ENCODE results near the gene DTNB. TPM values are rescaled to one million over a fixed set of nuclear protein-coding genes. Genes with fewer than 3 reads are reported as not detected.

Gene DTNB
- total and polyA plus RNA-seq, 2 donors (not counting 1 experiment from before 2014, with no cell fraction given) = 25.7 to 37.3 TPM

DNA sequence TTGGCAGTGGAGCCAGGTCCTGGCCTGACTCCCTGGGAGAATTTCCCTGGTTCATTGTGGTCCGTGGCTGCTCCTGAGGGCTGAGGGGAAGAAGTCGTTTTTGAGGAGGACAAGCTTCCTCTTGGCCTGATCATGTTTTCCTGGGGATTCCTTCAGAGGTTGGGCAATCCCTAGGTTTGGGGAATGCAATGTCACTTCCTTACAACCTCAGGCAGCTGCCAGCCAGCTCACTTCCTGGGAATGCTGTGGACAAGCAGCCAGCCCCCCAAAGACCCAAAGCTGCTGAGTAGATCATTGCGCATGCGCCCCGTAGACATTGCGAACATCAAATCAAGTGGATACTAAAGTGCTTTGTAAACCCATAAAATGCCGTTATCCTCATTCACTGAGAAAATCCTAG lies 324.0 kb downstream of the DTNB start:
- ChIA-PET POLR2A (interaction anchor here (0.6 kb wide), 1 partner anchor 10 kb away, joined by 3 read pairs; no protein-coding TSS in a partner anchor), CTCF (interaction anchor here (3.7 kb wide), 1 partner anchor 13 kb away, joined by 14 read pairs; no protein-coding TSS in a partner anchor)
- Mint-ChIP-seq H3K27ac (no peak overlapping the region), H3K4me3 (no peak overlapping the region), H3K4me1 (peaks cover 8% of the 10 kb centered on the region), H3K27me3 (peaks cover 14% of the 10 kb centered on the region), H3K9me3 (ENCODE audit: insufficient read depth) (peaks cover 3% of the 10 kb centered on the region)
- no peaks in the 10 kb centered on the region for H3K36me3 ChIP-seq (replicated peaks in 1 of 2; ENCODE audit: control extremely low read depth in 1 of 2, control insufficient read depth in 1 of 2, extremely low read depth in 1 of 2, insufficient read depth in 2 of 2, low read length in 1 of 2)
- TF ChIP-seq, protein P1, sequence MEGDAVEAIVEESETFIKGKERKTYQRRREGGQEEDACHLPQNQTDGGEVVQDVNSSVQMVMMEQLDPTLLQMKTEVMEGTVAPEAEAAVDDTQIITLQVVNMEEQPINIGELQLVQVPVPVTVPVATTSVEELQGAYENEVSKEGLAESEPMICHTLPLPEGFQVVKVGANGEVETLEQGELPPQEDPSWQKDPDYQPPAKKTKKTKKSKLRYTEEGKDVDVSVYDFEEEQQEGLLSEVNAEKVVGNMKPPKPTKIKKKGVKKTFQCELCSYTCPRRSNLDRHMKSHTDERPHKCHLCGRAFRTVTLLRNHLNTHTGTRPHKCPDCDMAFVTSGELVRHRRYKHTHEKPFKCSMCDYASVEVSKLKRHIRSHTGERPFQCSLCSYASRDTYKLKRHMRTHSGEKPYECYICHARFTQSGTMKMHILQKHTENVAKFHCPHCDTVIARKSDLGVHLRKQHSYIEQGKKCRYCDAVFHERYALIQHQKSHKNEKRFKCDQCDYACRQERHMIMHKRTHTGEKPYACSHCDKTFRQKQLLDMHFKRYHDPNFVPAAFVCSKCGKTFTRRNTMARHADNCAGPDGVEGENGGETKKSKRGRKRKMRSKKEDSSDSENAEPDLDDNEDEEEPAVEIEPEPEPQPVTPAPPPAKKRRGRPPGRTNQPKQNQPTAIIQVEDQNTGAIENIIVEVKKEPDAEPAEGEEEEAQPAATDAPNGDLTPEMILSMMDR (IDR thresholded peaks at IDR 0.05) = no peak
- TF ChIP-seq EZH2 (IDR thresholded peaks at IDR 0.05; ENCODE audit: borderline replicate concordance, insufficient read depth, low read depth, low read length, poor library complexity, severe bottlenecking) = no peak
- no peak overlapping the region for H3K4me3 ChIP-seq (ENCODE audit: control extremely low read depth in 1 of 5, extremely low read depth in 1 of 5, insufficient read depth in 1 of 5, low read depth in 2 of 5, low read length in 4 of 5)
- intact Hi-C loops (cut with micrococcal nuclease) = no loop called here
- H3K9me3 ChIP-seq (ENCODE audit: control extremely low read depth in 1 of 3, control insufficient read depth in 2 of 3, insufficient read depth in 1 of 3, low read length in 2 of 3) = peaks cover 0 to 9% (median 1%) of the 10 kb centered on the region in 3 donors
- no peak overlapping the region for H2AFZ ChIP-seq (ENCODE audit: insufficient read depth, low read depth, low read length, poor library complexity, severe bottlenecking)
- no peaks in the 10 kb centered on the region for H3K79me2 ChIP-seq (ENCODE audit: control insufficient read depth, insufficient read depth, low read length)
- no peak overlapping the region for H3K9ac ChIP-seq (ENCODE audit: low read length)
- DNase-seq (no peak), ATAC-seq (ENCODE audit: low read depth) (no peak)
- WGBS (ENCODE audit: insufficient coverage) = 83% methylated on average over 6 of the region's 7 CpGs
- H3K4me2 ChIP-seq (replicated peaks; ENCODE audit: low read depth, low read length, poor library complexity, severe bottlenecking) = no peak overlapping the region
- peaks cover 6% of the 10 kb centered on the region in 2 donors for H3K4me1 ChIP-seq (ENCODE audit: control insufficient read depth in 2 of 2, insufficient read depth in 2 of 2, low read length in 2 of 2)
- H3K27ac ChIP-seq (ENCODE audit: low read length in 2 of 2) = no peak overlapping the region
- no peaks in the 10 kb centered on the region for H3K27me3 ChIP-seq (replicated peaks in 1 of 4; ENCODE audit: control extremely low read depth in 1 of 4, control insufficient read depth in 3 of 4, insufficient read depth in 4 of 4, low read length in 3 of 4)
- no peaks in the 10 kb centered on the region for H4K20me1 ChIP-seq (ENCODE audit: control insufficient read depth, insufficient read depth, low read length, poor library complexity, severe bottlenecking)

GRCh38 chr2:25347846-25348245 lies 325.5 kb downstream of the DTNB start:
- peaks cover 4% of the 10 kb centered on the region for H4K20me1 ChIP-seq (ENCODE audit: control insufficient read depth, insufficient read depth, low read length, poor library complexity, severe bottlenecking)
- H2AFZ ChIP-seq (ENCODE audit: insufficient read depth, low read depth, low read length, poor library complexity, severe bottlenecking) = no peak overlapping the region
- intact Hi-C loops (cut with micrococcal nuclease) = no loop called here
- WGBS (ENCODE audit: insufficient coverage) = 93% methylated on average over 2 of the region's 2 CpGs
- CTCF ChIA-PET = interaction anchor here (0.6 to 3.7 kb wide), 2 partner anchors 14 to 931 kb away, joined by 3 to 14 read pairs; no protein-coding TSS in a partner anchor
- DNase-seq (no peak), ATAC-seq (ENCODE audit: low read depth) (no peak)
- no peak overlapping the region for H3K27ac ChIP-seq (ENCODE audit: low read length in 2 of 2)
- H3K79me2 ChIP-seq (ENCODE audit: control insufficient read depth, insufficient read depth, low read length) = no peaks in the 10 kb centered on the region
- no peak overlapping the region for H3K9ac ChIP-seq (ENCODE audit: low read length)
- POLR2A ChIA-PET = no interaction called here
- no peaks in the 10 kb centered on the region for H3K36me3 ChIP-seq (replicated peaks in 1 of 2; ENCODE audit: control extremely low read depth in 1 of 2, control insufficient read depth in 1 of 2, extremely low read depth in 1 of 2, insufficient read depth in 2 of 2, low read length in 1 of 2)
- TF ChIP-seq EZH2 (IDR thresholded peaks at IDR 0.05; ENCODE audit: borderline replicate concordance, insufficient read depth, low read depth, low read length, poor library complexity, severe bottlenecking) = no peak
- TF ChIP-seq, protein P1 (IDR thresholded peaks at IDR 0.05) = no peak
- Mint-ChIP-seq H3K4me1 (peaks cover 8% of the 10 kb centered on the region), H3K4me3 (no peak overlapping the region), H3K27me3 (peaks cover 10% of the 10 kb centered on the region), H3K9me3 (ENCODE audit: insufficient read depth) (peaks cover 3% of the 10 kb centered on the region), H3K27ac (no peak overlapping the region)
- H3K4me1 ChIP-seq (ENCODE audit: control insufficient read depth in 2 of 2, insufficient read depth in 2 of 2, low read length in 2 of 2) = peaks cover 7 to 9% of the 10 kb centered on the region in 2 donors
- no peak overlapping the region for H3K4me3 ChIP-seq (ENCODE audit: control extremely low read depth in 1 of 5, extremely low read depth in 1 of 5, insufficient read depth in 1 of 5, low read depth in 2 of 5, low read length in 4 of 5)
- no peak overlapping the region for H3K4me2 ChIP-seq (replicated peaks; ENCODE audit: low read depth, low read length, poor library complexity, severe bottlenecking)
- H3K9me3 ChIP-seq (ENCODE audit: control extremely low read depth in 1 of 3, control insufficient read depth in 2 of 3, insufficient read depth in 1 of 3, low read length in 2 of 3) = peaks cover 0 to 9% (median 1%) of the 10 kb centered on the region in 3 donors
- H3K27me3 ChIP-seq (replicated peaks in 1 of 4; ENCODE audit: control extremely low read depth in 1 of 4, control insufficient read depth in 3 of 4, insufficient read depth in 4 of 4, low read length in 3 of 4) = peaks cover 0 to 4% (median 1%) of the 10 kb centered on the region in 4 experiments

All from B cell (primary cell).